ENCODE results near the gene INPPL1.

DNA sequence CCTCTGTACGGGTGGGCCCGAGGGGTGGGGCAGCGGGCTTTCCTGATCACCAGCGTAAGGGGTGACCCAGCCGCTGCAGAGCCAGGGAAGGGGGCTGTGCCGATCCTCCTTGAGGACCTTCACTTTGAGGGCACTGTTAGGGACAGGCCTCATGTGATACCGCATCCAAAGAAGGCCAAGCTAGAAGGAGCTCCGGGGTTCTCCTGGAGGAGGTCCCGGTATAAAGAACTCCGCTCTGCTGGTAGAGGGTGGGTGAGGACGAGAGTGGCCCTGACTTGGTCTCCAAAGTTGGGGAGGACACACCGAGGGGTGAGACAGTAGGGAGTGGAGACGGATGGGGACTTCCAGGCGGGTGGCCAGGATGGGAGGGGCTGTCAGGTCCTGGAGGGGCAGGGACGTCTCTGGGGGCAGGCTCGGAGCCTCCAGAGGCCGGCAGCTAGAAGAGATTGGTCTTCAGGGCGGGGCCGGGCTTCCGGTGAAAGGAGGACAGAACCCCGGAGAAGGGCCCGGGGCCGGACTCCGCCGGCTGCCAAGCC lies 14.8 kb downstream of the INPPL1 start:
- TF ChIP-seq, protein P1, sequence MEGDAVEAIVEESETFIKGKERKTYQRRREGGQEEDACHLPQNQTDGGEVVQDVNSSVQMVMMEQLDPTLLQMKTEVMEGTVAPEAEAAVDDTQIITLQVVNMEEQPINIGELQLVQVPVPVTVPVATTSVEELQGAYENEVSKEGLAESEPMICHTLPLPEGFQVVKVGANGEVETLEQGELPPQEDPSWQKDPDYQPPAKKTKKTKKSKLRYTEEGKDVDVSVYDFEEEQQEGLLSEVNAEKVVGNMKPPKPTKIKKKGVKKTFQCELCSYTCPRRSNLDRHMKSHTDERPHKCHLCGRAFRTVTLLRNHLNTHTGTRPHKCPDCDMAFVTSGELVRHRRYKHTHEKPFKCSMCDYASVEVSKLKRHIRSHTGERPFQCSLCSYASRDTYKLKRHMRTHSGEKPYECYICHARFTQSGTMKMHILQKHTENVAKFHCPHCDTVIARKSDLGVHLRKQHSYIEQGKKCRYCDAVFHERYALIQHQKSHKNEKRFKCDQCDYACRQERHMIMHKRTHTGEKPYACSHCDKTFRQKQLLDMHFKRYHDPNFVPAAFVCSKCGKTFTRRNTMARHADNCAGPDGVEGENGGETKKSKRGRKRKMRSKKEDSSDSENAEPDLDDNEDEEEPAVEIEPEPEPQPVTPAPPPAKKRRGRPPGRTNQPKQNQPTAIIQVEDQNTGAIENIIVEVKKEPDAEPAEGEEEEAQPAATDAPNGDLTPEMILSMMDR (IDR thresholded peaks at IDR 0.05): no peak
- TF ChIP-seq POLR2A (IDR thresholded peaks at IDR 0.05): no peak

All from lower leg skin (tissue), 3 donors.